ENCODE data around the gene AOC3.

GRCh38 chr17:42830971-42831370, 20.0 kb upstream of the AOC3 start:
- no peak for TF ChIP-seq POLR2AphosphoS5 (IDR thresholded peaks at IDR 0.05; ENCODE audit: low read depth, low read length)
- TF ChIP-seq TAF1 (IDR thresholded peaks at IDR 0.05; ENCODE audit: borderline replicate concordance, insufficient read depth, low read length), result no peak
- TF ChIP-seq FOXP2 (optimal IDR thresholded peaks at IDR 0.05; ENCODE audit: borderline replicate concordance, extremely low read depth, extremely low read length, insufficient read depth), result no peak
- no peak for TF ChIP-seq REST (IDR thresholded peaks at IDR 0.05; ENCODE audit: insufficient read depth in 1 of 2, low read depth in 2 of 2, low read length in 2 of 2)
